HCT116 (cell line): ENCODE results near the gene KLHL3. TPM values are rescaled to one million over a fixed set of nuclear protein-coding genes. Genes with fewer than 3 reads are reported as not detected.

Experiments used
- ATAC-seq: fragments of 200-7000 bp; cut with Tn5 transposase; 2 replicates; pipeline ENCODE4 v1.9.1; 2020; ENCODE audit warnings: mild to moderate bottlenecking, moderate library complexity
- BruUV-seq: library from RNA; stranded (reverse); fragments of 400-500 nt; replicated peaks from 2 replicates; lab custom pipeline; 2021; lab: Mats Ljungman, UMichigan
- CTCF ChIA-PET: fragments of 300-600 bp; sonication (Branson Sonifier 250); formaldehyde crosslinking; loops from one replicate; lab custom pipeline; 2021; ENCODE audit warnings: antibody characterized with exemption; lab: Charles Lee
- POLR2A ChIA-PET: fragments of 300-600, 350-600 bp; sonication (Branson Sonifier 250); formaldehyde crosslinking; loops from one replicate; lab custom pipeline; 2021; ENCODE audit warnings: antibody characterized with exemption; lab: Charles Lee
- RAD21 ChIA-PET, 2 experiments: fragments of 300-600 bp; sonication (Branson Sonifier 250); formaldehyde crosslinking; loops; one replicate each; lab custom pipeline; 2023; ENCODE audit warnings: low total read pairs in 2 of 2; ENCODE audit not compliant: uncharacterized antibody in 2 of 2, unreplicated experiment in 2 of 2, low non-redundant PET in 1 of 2; lab: Charles Lee
- DNase-seq: peaks from one replicate; pipeline ENCODE4 v3.0.0-alpha.2; 2010; ENCODE audit warnings: low read depth, low spot score
- H2AFZ ChIP-seq: fragments of 200-600 bp; shearing (Covaris generic), sonication (generic); 2 replicates; pipeline ENCODE4 v1.6.1; 2017; ENCODE audit warnings: low read depth, mixed run types, mixed read lengths, antibody characterized with exemption, low read length; ENCODE audit not compliant: poor library complexity, severe bottlenecking
- H3K27ac ChIP-seq: 2 replicates; pipeline ENCODE4 v1.5.1; 2012; ENCODE audit warnings: low read depth, low read length
- H3K27me3 ChIP-seq: fragments of 200-600 bp; sonication (generic); 2 replicates; pipeline ENCODE4 v1.6.1; 2016; ENCODE audit warnings: mixed run types, low read length, mixed read lengths; ENCODE audit not compliant: insufficient read depth
- H3K36me3 ChIP-seq, 2 experiments: fragments of 200-500 bp in 1 of 2; fragments of 200-600 bp in 1 of 2; sonication (Bioruptor generic) in 1 of 2; sonication (generic) in 1 of 2; 2 replicates each; pipeline versions ENCODE4 v1.5.1 to v1.6.1; 2014 to 2016; ENCODE audit warnings: low read length in 2 of 2, inconsistent platforms in 1 of 2, mixed read lengths in 1 of 2, mixed run types in 1 of 2; ENCODE audit not compliant: insufficient read depth in 2 of 2, control insufficient read depth in 1 of 2
- H3K4me1 ChIP-seq, 2 experiments: fragments of 200-600 bp in 1 of 2; sonication (generic) in 1 of 2; 2 replicates each; pipeline versions ENCODE4 v1.5.1 to v1.6.1; 2012 to 2017; ENCODE audit warnings: low read length in 2 of 2, inconsistent platforms in 1 of 2, mild to moderate bottlenecking in 1 of 2, mixed read lengths in 1 of 2, mixed run types in 1 of 2, moderate library complexity in 1 of 2; ENCODE audit not compliant: insufficient read depth in 2 of 2, control insufficient read depth in 1 of 2
- H3K4me2 ChIP-seq: fragments of 200-600 bp; sonication (generic); 2 replicates; pipeline ENCODE4 v1.6.1; 2017; ENCODE audit warnings: mixed run types, low read length, mixed read lengths
- H3K4me3 ChIP-seq, 2 experiments: fragments of 200-600 bp in 1 of 2; sonication (generic) in 1 of 2; replicated peaks in 1 of 2; 2 replicates each; pipeline ENCODE4 v1.5.1; 2011 to 2016; ENCODE audit warnings: low read length in 2 of 2, control low read depth in 1 of 2, low read depth in 1 of 2, mild to moderate bottlenecking in 1 of 2, mixed read lengths in 1 of 2, mixed run types in 1 of 2
- H3K79me2 ChIP-seq: fragments of 200-600 bp; sonication (generic); 2 replicates; pipeline ENCODE4 v1.6.1; 2017; ENCODE audit warnings: mild to moderate bottlenecking, mixed run types, low read length, moderate library complexity, mixed read lengths; ENCODE audit not compliant: insufficient read depth
- H3K9ac ChIP-seq: fragments of 200-600 bp; sonication (generic); 2 replicates; pipeline ENCODE4 v1.6.1; 2016; ENCODE audit warnings: low read length, mixed read lengths
- H3K9me2 ChIP-seq: fragments of 200-600 bp; sonication (generic), shearing (Covaris generic); 2 replicates; pipeline ENCODE4 v1.6.1; 2017; ENCODE audit warnings: mixed run types, mild to moderate bottlenecking, moderate library complexity; ENCODE audit not compliant: insufficient read depth
- H3K9me3 ChIP-seq, 2 experiments: fragments of 200-500 bp in 1 of 2; fragments of 200-600 bp in 1 of 2; sonication (Bioruptor generic) in 1 of 2; sonication (generic) in 1 of 2; 2 replicates each; pipeline ENCODE4 v1.6.1; 2014 to 2017; ENCODE audit warnings: low read length in 2 of 2, mixed read lengths in 2 of 2, inconsistent platforms in 1 of 2, low read depth in 1 of 2, mild to moderate bottlenecking in 1 of 2, mixed run types in 1 of 2, moderate library complexity in 1 of 2; ENCODE audit not compliant: control insufficient read depth in 1 of 2, insufficient read depth in 1 of 2
- H4K20me1 ChIP-seq: fragments of 200-600 bp; sonication (generic), shearing (Covaris generic); 2 replicates; pipeline ENCODE4 v1.6.1; 2017; ENCODE audit warnings: mixed run types, mild to moderate bottlenecking, moderate library complexity; ENCODE audit not compliant: insufficient read depth
- CEBPB ChIP-seq: IDR thresholded peaks from 2 replicates; pipeline ENCODE4 v1.6.1; 2012; ENCODE audit warnings: low read depth
- EGR1 ChIP-seq: IDR thresholded peaks from 2 replicates; pipeline ENCODE4 v1.6.1; 2012; ENCODE audit warnings: low read depth
- ELF1 ChIP-seq: IDR thresholded peaks from 2 replicates; pipeline ENCODE4 v1.6.1; 2012; ENCODE audit warnings: low read depth, borderline replicate concordance
- EZH2 ChIP-seq: fragments of 200-600 bp; sonication (generic); IDR thresholded peaks from 2 replicates; pipeline ENCODE4 v1.6.1; 2017; ENCODE audit warnings: antibody characterized with exemption, mixed run types
- EZH2phosphoT487 ChIP-seq: fragments of 200-600 bp; IDR thresholded peaks from 2 replicates; pipeline ENCODE4 v1.6.1; 2018; ENCODE audit warnings: antibody characterized with exemption, borderline replicate concordance
- FOSL1 ChIP-seq: IDR thresholded peaks from 2 replicates; pipeline ENCODE4 v1.6.1; 2012; ENCODE audit warnings: low read depth
- JUND ChIP-seq: IDR thresholded peaks from 2 replicates; pipeline ENCODE4 v1.6.1; 2012
- POLR2A ChIP-seq: IDR thresholded peaks from 2 replicates; pipeline ENCODE4 v1.7.0; 2011; ENCODE audit warnings: borderline replicate concordance; ENCODE audit not compliant: insufficient read depth, insufficient read length; ENCODE audit errors: extremely low read depth
- POLR2AphosphoS5 ChIP-seq: IDR thresholded peaks from 2 replicates; pipeline ENCODE4 v1.6.1; 2011; ENCODE audit warnings: mild to moderate bottlenecking, low read depth, low read length, moderate library complexity
- RAD21 ChIP-seq: IDR thresholded peaks from 2 replicates; pipeline ENCODE4 v1.6.1; 2012; ENCODE audit warnings: low read depth, mild to moderate bottlenecking
- SIN3A ChIP-seq: IDR thresholded peaks from 2 replicates; pipeline ENCODE4 v1.6.1; 2012; ENCODE audit warnings: low read depth
- SP1 ChIP-seq: IDR thresholded peaks from 2 replicates; pipeline ENCODE4 v1.6.1; 2012; ENCODE audit warnings: low read depth
- SRF ChIP-seq: IDR thresholded peaks from 2 replicates; pipeline ENCODE4 v1.6.1; 2012; ENCODE audit warnings: low read depth
- TCF7L2 ChIP-seq: IDR thresholded peaks from 2 replicates; pipeline ENCODE4 v1.7.0; 2011; ENCODE audit warnings: borderline replicate concordance, inconsistent platforms; ENCODE audit not compliant: insufficient read depth, insufficient read length; ENCODE audit errors: extremely low read depth
- YY1 ChIP-seq: IDR thresholded peaks from 2 replicates; pipeline ENCODE4 v1.6.1; 2011; ENCODE audit warnings: low read length, low read depth, moderate library complexity, mild to moderate bottlenecking; ENCODE audit not compliant: insufficient replicate concordance; ENCODE audit errors: extremely low read depth
- ZNF274 ChIP-seq: fragments of 200-500 bp; sonication (Bioruptor generic); IDR thresholded peaks from 2 replicates; pipeline ENCODE4 v1.6.1; 2014; ENCODE audit warnings: mild to moderate bottlenecking, low read depth, low read length, inconsistent platforms
- intact Hi-C: fragments of 100-400 bp; cut with micrococcal nuclease; formaldehyde crosslinking; loops from 2 replicates; pipeline ENCODE4 v1.10.0; 2022
- total RNA-seq: library from RNA; stranded (reverse); gene quantifications from one replicate; pipeline ENCODE4 v1.2.1, GENCODE V29; 2021; ENCODE audit not compliant: unreplicated experiment
- TF ChIP-seq, protein P1 (sequence below): IDR thresholded peaks from 2 replicates; pipeline ENCODE4 v1.6.1; 2012
- TF ChIP-seq, protein P2 (sequence below): IDR thresholded peaks from 2 replicates; pipeline ENCODE4 v1.6.1; 2012; ENCODE audit warnings: low read depth
- TF ChIP-seq, protein P3 (sequence below), 3 experiments: fragments of 200-600 bp in 1 of 3; sonication (generic) in 1 of 3; IDR thresholded peaks in 2 of 3; conservative IDR thresholded peaks in 1 of 3; 2 replicates each; pipeline ENCODE4 v1.5.1; 2012 to 2017; ENCODE audit warnings: low read depth in 2 of 3, low read length in 2 of 3, antibody characterized with exemption in 1 of 3, borderline replicate concordance in 1 of 3, control low read depth in 1 of 3, mild to moderate bottlenecking in 1 of 3, mixed read lengths in 1 of 3, mixed run types in 1 of 3, moderate library complexity in 1 of 3; ENCODE audit not compliant: insufficient read depth in 1 of 3

Gene KLHL3
- total RNA-seq, 1 experiment from 2014 or later: not detected

DNA sequence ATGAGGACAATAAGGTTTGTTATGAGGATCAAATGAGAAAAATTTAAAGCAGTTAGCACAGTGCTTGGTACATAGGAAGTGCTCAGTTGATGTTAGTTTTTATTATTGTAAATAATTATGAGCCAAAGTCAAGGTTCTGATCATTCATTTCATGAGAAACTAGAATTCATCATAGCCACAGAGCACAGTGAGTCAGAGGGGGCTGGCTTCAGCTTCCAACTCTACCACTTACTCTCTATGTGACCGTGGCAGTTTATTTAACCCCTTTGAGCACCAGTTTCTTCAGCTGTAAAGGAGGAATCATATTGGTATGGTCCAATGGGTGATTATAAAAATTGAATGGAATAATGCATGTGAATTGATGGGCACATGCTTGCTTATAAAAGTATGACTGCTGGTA is 39.4 kb downstream of the KLHL3 start:
- Histone ChIP-seq H3K4me2 (no peak overlapping the region), H3K27ac (no peak overlapping the region), H3K9me3 (no peaks in the 10 kb centered on the region), H4K20me1 (no peaks in the 10 kb centered on the region), H3K79me2 (no peaks in the 10 kb centered on the region), H3K9ac (no peak overlapping the region), H2AFZ (no peak overlapping the region), H3K4me1 (no peaks in the 10 kb centered on the region), H3K9me2 (no peaks in the 10 kb centered on the region), H3K36me3 (no peaks in the 10 kb centered on the region), H3K4me3 (no peak overlapping the region), H3K27me3 (no peaks in the 10 kb centered on the region)
- POLR2A ChIA-PET: no interaction called here
- CTCF ChIA-PET: no interaction called here
- no TSS peak for BruUV-seq
- no peak for ATAC-seq
- RAD21 ChIA-PET: no interaction called here
- no peak for DNase-seq
- TF ChIP-seq EZH2phosphoT487 (no peak), EGR1 (no peak), CEBPB (no peak), EZH2 (no peak), RAD21 (no peak), TCF7L2 (no peak), SIN3A (no peak), JUND (no peak), SRF (no peak), ELF1 (no peak), POLR2AphosphoS5 (no peak), FOSL1 (no peak), YY1 (no peak), POLR2A (no peak), ZNF274 (no peak), SP1 (no peak)
- TF ChIP-seq, protein P1, sequence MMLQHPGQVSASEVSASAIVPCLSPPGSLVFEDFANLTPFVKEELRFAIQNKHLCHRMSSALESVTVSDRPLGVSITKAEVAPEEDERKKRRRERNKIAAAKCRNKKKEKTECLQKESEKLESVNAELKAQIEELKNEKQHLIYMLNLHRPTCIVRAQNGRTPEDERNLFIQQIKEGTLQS: no peak
- TF ChIP-seq, protein P2, sequence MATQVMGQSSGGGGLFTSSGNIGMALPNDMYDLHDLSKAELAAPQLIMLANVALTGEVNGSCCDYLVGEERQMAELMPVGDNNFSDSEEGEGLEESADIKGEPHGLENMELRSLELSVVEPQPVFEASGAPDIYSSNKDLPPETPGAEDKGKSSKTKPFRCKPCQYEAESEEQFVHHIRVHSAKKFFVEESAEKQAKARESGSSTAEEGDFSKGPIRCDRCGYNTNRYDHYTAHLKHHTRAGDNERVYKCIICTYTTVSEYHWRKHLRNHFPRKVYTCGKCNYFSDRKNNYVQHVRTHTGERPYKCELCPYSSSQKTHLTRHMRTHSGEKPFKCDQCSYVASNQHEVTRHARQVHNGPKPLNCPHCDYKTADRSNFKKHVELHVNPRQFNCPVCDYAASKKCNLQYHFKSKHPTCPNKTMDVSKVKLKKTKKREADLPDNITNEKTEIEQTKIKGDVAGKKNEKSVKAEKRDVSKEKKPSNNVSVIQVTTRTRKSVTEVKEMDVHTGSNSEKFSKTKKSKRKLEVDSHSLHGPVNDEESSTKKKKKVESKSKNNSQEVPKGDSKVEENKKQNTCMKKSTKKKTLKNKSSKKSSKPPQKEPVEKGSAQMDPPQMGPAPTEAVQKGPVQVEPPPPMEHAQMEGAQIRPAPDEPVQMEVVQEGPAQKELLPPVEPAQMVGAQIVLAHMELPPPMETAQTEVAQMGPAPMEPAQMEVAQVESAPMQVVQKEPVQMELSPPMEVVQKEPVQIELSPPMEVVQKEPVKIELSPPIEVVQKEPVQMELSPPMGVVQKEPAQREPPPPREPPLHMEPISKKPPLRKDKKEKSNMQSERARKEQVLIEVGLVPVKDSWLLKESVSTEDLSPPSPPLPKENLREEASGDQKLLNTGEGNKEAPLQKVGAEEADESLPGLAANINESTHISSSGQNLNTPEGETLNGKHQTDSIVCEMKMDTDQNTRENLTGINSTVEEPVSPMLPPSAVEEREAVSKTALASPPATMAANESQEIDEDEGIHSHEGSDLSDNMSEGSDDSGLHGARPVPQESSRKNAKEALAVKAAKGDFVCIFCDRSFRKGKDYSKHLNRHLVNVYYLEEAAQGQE: no peak
- TF ChIP-seq, protein P3, sequence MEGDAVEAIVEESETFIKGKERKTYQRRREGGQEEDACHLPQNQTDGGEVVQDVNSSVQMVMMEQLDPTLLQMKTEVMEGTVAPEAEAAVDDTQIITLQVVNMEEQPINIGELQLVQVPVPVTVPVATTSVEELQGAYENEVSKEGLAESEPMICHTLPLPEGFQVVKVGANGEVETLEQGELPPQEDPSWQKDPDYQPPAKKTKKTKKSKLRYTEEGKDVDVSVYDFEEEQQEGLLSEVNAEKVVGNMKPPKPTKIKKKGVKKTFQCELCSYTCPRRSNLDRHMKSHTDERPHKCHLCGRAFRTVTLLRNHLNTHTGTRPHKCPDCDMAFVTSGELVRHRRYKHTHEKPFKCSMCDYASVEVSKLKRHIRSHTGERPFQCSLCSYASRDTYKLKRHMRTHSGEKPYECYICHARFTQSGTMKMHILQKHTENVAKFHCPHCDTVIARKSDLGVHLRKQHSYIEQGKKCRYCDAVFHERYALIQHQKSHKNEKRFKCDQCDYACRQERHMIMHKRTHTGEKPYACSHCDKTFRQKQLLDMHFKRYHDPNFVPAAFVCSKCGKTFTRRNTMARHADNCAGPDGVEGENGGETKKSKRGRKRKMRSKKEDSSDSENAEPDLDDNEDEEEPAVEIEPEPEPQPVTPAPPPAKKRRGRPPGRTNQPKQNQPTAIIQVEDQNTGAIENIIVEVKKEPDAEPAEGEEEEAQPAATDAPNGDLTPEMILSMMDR (IDR thresholded peaks at IDR 0.05 in 2 of 3, conservative IDR thresholded peaks at IDR 0.05 in 1 of 3; ENCODE audit: borderline replicate concordance in 1 of 3, insufficient read depth in 1 of 3, low read depth in 2 of 3, low read length in 2 of 3): no peak
- intact Hi-C loops: no loop called here
